IPS-NIHi7 (cell line): ENCODE results near the gene RANBP3.
A peak's percentile ranks its signal among the peaks of the same experiment; 100 is the strongest.
"Not testable (repeated sequence)": the region's sequence is repeated elsewhere in the genome, so short reads cannot be mapped to it uniquely, and the experiment has no call there.

ENCODE experiments used
- DNase-seq: peaks from one replicate; pipeline ENCODE4 v3.0.0; 2012; ENCODE audit warnings: mixed read lengths; ENCODE audit errors: extremely low spot score

Gene RANBP3

GRCh38 chr19:5977785-5978605 is at the start of gene RANBP3:
TSS of gene RANBP3 (minus strand) at chr19:5978140. CDS start at chr19:5978082, 58 bp downstream.
- peak; percentile 100 for DNase-seq

GRCh38 chr19:6026390-6027227 is 48.7 kb upstream of the RANBP3 start:
- no peak for DNase-seq

- DNase-seq = not testable (repeated sequence)
Observed at GRCh38 chr19:6024756-6025155, 46.8 kb upstream of the RANBP3 start.

- no peak for DNase-seq
Observed at GRCh38 chr19:6023936-6024335, 46.0 kb upstream of the RANBP3 start.

- DNase-seq = no peak
Observed at GRCh38 chr19:6023085-6023682, 45.2 kb upstream of the RANBP3 start.

- no peak for DNase-seq
Observed at GRCh38 chr19:6022570-6023064, 44.7 kb upstream of the RANBP3 start.

- peak; percentile 93 for DNase-seq
Observed at GRCh38 chr19:6021878-6022569, 44.1 kb upstream of the RANBP3 start.

GRCh38 chr19:6020972-6021805 is 43.2 kb upstream of the RANBP3 start:
- no peak for DNase-seq

- DNase-seq = no peak
Observed at GRCh38 chr19:6020166-6020882, 42.4 kb upstream of the RANBP3 start.

GRCh38 chr19:6018786-6019185 is 40.8 kb upstream of the RANBP3 start:
- peak; percentile 86 for DNase-seq

GRCh38 chr19:6017576-6017975 is 39.6 kb upstream of the RANBP3 start:
- no peak for DNase-seq

- no peak for DNase-seq
Observed at GRCh38 chr19:6015841-6016545, 38.1 kb upstream of the RANBP3 start.

- DNase-seq = no peak
Observed at GRCh38 chr19:6014551-6015135, 36.7 kb upstream of the RANBP3 start.

- DNase-seq = no peak
Observed at GRCh38 chr19:6012426-6013170, 34.7 kb upstream of the RANBP3 start.

- no peak for DNase-seq
Observed at GRCh38 chr19:6011794-6012193, 33.9 kb upstream of the RANBP3 start.

GRCh38 chr19:6011206-6011605 is 33.3 kb upstream of the RANBP3 start:
- no peak for DNase-seq

- DNase-seq = no peak
Observed at GRCh38 chr19:6010107-6010506, 32.2 kb upstream of the RANBP3 start.

GRCh38 chr19:6007866-6008265 is 29.9 kb upstream of the RANBP3 start:
- no peak for DNase-seq
